Measurements from ENCODE around the gene TMEM243.

GRCh38 chr7:87253589-87254087 is 34.1 kb upstream of the TMEM243 start:
- TF ChIP-seq, protein P1, sequence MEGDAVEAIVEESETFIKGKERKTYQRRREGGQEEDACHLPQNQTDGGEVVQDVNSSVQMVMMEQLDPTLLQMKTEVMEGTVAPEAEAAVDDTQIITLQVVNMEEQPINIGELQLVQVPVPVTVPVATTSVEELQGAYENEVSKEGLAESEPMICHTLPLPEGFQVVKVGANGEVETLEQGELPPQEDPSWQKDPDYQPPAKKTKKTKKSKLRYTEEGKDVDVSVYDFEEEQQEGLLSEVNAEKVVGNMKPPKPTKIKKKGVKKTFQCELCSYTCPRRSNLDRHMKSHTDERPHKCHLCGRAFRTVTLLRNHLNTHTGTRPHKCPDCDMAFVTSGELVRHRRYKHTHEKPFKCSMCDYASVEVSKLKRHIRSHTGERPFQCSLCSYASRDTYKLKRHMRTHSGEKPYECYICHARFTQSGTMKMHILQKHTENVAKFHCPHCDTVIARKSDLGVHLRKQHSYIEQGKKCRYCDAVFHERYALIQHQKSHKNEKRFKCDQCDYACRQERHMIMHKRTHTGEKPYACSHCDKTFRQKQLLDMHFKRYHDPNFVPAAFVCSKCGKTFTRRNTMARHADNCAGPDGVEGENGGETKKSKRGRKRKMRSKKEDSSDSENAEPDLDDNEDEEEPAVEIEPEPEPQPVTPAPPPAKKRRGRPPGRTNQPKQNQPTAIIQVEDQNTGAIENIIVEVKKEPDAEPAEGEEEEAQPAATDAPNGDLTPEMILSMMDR (IDR thresholded peaks at IDR 0.05; ENCODE audit: poor library complexity, severe bottlenecking), result no peak
- TF ChIP-seq, protein P2, sequence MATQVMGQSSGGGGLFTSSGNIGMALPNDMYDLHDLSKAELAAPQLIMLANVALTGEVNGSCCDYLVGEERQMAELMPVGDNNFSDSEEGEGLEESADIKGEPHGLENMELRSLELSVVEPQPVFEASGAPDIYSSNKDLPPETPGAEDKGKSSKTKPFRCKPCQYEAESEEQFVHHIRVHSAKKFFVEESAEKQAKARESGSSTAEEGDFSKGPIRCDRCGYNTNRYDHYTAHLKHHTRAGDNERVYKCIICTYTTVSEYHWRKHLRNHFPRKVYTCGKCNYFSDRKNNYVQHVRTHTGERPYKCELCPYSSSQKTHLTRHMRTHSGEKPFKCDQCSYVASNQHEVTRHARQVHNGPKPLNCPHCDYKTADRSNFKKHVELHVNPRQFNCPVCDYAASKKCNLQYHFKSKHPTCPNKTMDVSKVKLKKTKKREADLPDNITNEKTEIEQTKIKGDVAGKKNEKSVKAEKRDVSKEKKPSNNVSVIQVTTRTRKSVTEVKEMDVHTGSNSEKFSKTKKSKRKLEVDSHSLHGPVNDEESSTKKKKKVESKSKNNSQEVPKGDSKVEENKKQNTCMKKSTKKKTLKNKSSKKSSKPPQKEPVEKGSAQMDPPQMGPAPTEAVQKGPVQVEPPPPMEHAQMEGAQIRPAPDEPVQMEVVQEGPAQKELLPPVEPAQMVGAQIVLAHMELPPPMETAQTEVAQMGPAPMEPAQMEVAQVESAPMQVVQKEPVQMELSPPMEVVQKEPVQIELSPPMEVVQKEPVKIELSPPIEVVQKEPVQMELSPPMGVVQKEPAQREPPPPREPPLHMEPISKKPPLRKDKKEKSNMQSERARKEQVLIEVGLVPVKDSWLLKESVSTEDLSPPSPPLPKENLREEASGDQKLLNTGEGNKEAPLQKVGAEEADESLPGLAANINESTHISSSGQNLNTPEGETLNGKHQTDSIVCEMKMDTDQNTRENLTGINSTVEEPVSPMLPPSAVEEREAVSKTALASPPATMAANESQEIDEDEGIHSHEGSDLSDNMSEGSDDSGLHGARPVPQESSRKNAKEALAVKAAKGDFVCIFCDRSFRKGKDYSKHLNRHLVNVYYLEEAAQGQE (IDR thresholded peaks at IDR 0.05; ENCODE audit: borderline replicate concordance), result no peak
- no peak for TF ChIP-seq TAF1 (IDR thresholded peaks at IDR 0.05; ENCODE audit: low read depth)
- no peak for TF ChIP-seq EZH2 (IDR thresholded peaks at IDR 0.05; ENCODE audit: borderline replicate concordance, insufficient read depth, low read length, poor library complexity, severe bottlenecking)
- no peak for TF ChIP-seq POLR2AphosphoS5 (IDR thresholded peaks at IDR 0.05)
